K562 (cell line): Measurements from ENCODE around the gene TFDP1. TPM values are rescaled to one million over a fixed set of nuclear protein-coding genes. Genes with fewer than 3 reads are reported as not detected.

Source experiments
- ATAC-seq: fragments of 200-7000 bp; cut with Tn5 transposase; 3 replicates; pipeline ENCODE4 v1.9.1; 2020; ENCODE audit warnings: moderate library complexity
- BruUV-seq: library from RNA; stranded (reverse); fragments of 400-500 nt; replicated peaks from 2 replicates; lab custom pipeline; 2021; lab: Mats Ljungman, UMichigan
- CTCF ChIA-PET: fragments of 300-600 bp; formaldehyde crosslinking; extraction: SDS; loops from one replicate; lab custom pipeline; 2021; ENCODE audit warnings: low intra/inter-chr PET ratio; lab: Yijun Ruan, JAX
- POLR2A ChIA-PET: fragments of 300-600, 350-650 bp; sonication (Branson Sonifier 250); formaldehyde crosslinking; extraction: SDS; loops from one replicate; lab custom pipeline; 2021; ENCODE audit warnings: antibody characterized with exemption, inconsistent platforms; lab: Yijun Ruan, JAX
- DNase-seq, 4 experiments: peaks; one replicate each; pipeline versions ENCODE4 v3.0.0 to v3.0.0-alpha.2; 2011 to 2018; ENCODE audit warnings: low spot score in 3 of 4, mixed read lengths in 3 of 4; ENCODE audit errors: extremely low read depth in 1 of 4
- FAIRE-seq: peaks from 2 replicates; lab custom pipeline; 2011; peaks lifted over from hg19 to GRCh38; lab: Jason Lieb, UNC
- H2AFZ ChIP-seq: 2 replicates; pipeline ENCODE4 v1.6.0; 2011; ENCODE audit warnings: low read depth, low read length, control low read depth, inconsistent platforms
- H3K27ac ChIP-seq: fragments of 200-600 bp; 3 replicates; pipeline ENCODE4 v1.8.0; 2011; ENCODE audit warnings: low read depth, mild to moderate bottlenecking, control low read depth, inconsistent platforms, low read length, moderate library complexity, mixed read lengths; ENCODE audit errors: extremely low read depth
- H3K27me3 ChIP-seq, 2 experiments: fragments of 300-600 bp in 1 of 2; 2 replicates in 1 of 2; 3 replicates in 1 of 2; pipeline versions ENCODE4 v1.6.0 to v1.8.0; 2011; ENCODE audit warnings: inconsistent platforms in 2 of 2, low read length in 2 of 2, mild to moderate bottlenecking in 1 of 2, mixed read lengths in 1 of 2, moderate library complexity in 1 of 2; ENCODE audit not compliant: control insufficient read depth in 2 of 2, insufficient read depth in 2 of 2
- H3K36me3 ChIP-seq: fragments of 300-600 bp; 3 replicates; pipeline ENCODE4 v1.8.0; 2011; ENCODE audit warnings: mild to moderate bottlenecking, low read length, inconsistent platforms; ENCODE audit not compliant: control insufficient read depth, insufficient read depth
- H3K4me1 ChIP-seq, 2 experiments: fragments of 200-600 bp in 1 of 2; replicated peaks in 1 of 2; 2 replicates in 1 of 2; 3 replicates in 1 of 2; pipeline versions ENCODE4 v1.5.1 to v1.8.0; 2011; ENCODE audit warnings: inconsistent platforms in 2 of 2, low read length in 2 of 2, mild to moderate bottlenecking in 1 of 2, mixed read lengths in 1 of 2, moderate library complexity in 1 of 2; ENCODE audit not compliant: control insufficient read depth in 2 of 2, insufficient read depth in 2 of 2
- H3K4me2 ChIP-seq: 2 replicates; pipeline ENCODE4 v1.6.1; 2011; ENCODE audit warnings: low read length, control low read depth, inconsistent platforms, mixed read lengths; ENCODE audit not compliant: insufficient read depth
- H3K4me3 ChIP-seq: fragments of 200-600 bp; sonication (generic), shearing (Covaris generic); 2 replicates; pipeline ENCODE4 v1.5.1; 2016; ENCODE audit warnings: control low read depth, inconsistent platforms
- H3K79me2 ChIP-seq: fragments of 200-600 bp; 3 replicates; pipeline ENCODE4 v1.8.0; 2011; ENCODE audit warnings: low read length, inconsistent platforms; ENCODE audit not compliant: control insufficient read depth, insufficient read depth
- H3K9ac ChIP-seq, 2 experiments: 2 replicates each; pipeline versions ENCODE4 v1.6.0 to v1.6.1; 2011; ENCODE audit warnings: low read depth in 2 of 2, low read length in 2 of 2, control low read depth in 1 of 2, inconsistent platforms in 1 of 2, mild to moderate bottlenecking in 1 of 2, mixed read lengths in 1 of 2; ENCODE audit not compliant: insufficient read depth in 1 of 2
- H3K9me1 ChIP-seq: one replicate; pipeline ENCODE4 v1.6.0; 2011; ENCODE audit warnings: inconsistent platforms, mild to moderate bottlenecking, low read length, moderate library complexity; ENCODE audit not compliant: control insufficient read depth, insufficient read depth
- H3K9me3 ChIP-seq: replicated peaks from 2 replicates; pipeline ENCODE4 v1.5.1; 2011; ENCODE audit warnings: low read depth, low read length, inconsistent platforms; ENCODE audit not compliant: control insufficient read depth, insufficient read depth
- H4K20me1 ChIP-seq: replicated peaks from 2 replicates; pipeline ENCODE4 v1.6.1; 2011; ENCODE audit warnings: low read length, inconsistent platforms, mixed read lengths; ENCODE audit not compliant: control insufficient read depth, insufficient read depth
- MLLT1 ChIP-seq, 2 experiments: fragments of 450-650 bp; IDR thresholded peaks; 2 replicates each; pipeline ENCODE4 v1.6.1; 2016
- MLX ChIP-seq, 2 experiments: fragments of 450-650 bp in 1 of 2; sonication (generic) in 1 of 2; formaldehyde crosslinking; conservative IDR thresholded peaks; 2 replicates each; pipeline versions ENCODE4 v1.4.0 to v1.8.1; 2020 to 2022; ENCODE audit warnings: mild to moderate bottlenecking in 1 of 2, missing genetic modification reagents in 1 of 2
- NR1H2 ChIP-seq: sonication (generic); formaldehyde crosslinking; IDR thresholded peaks from 2 replicates; pipeline ENCODE4 v1.4.0; 2020; ENCODE audit warnings: mild to moderate bottlenecking, missing genetic modification reagents
- SETDB1 ChIP-seq: IDR thresholded peaks from one replicate; pipeline ENCODE4 v1.6.1; 2012; ENCODE audit warnings: low read length, control low read depth, inconsistent platforms
- SMAD3 ChIP-seq: fragments of 450-650 bp; formaldehyde crosslinking; conservative IDR thresholded peaks from 2 replicates; pipeline ENCODE4 v1.4.0; 2020; ENCODE audit warnings: mild to moderate bottlenecking
- ZBTB40 ChIP-seq, 2 experiments: fragments of 450-650 bp in 1 of 2; sonication (generic) in 1 of 2; formaldehyde crosslinking in 1 of 2; IDR thresholded peaks; 2 replicates each; pipeline versions ENCODE4 v1.7.1 to v1.9.0; 2016 to 2022; ENCODE audit warnings: inconsistent platforms in 1 of 2, mild to moderate bottlenecking in 1 of 2, missing genetic modification reagents in 1 of 2
- WGBS: fragments of 100-300 bp; shearing (Covaris generic); methylation state at CpG from one replicate; pipeline ENCODE4 v1.1.6; 2016; ENCODE audit warnings: low coverage, mixed read lengths; ENCODE audit not compliant: insufficient coverage; ENCODE audit errors: missing lambda C conversion rate; 5-methylcytosine and 5-hydroxymethylcytosine counted together
- in situ Hi-C: fragments of 300-500 bp; cut with MboI; formaldehyde crosslinking; loops from 4 replicates; pipeline ENCODE4 v1.15.0; 2018; ENCODE audit warnings: inconsistent platforms, mixed read lengths
- intact Hi-C: fragments of 100-400 bp; cut with micrococcal nuclease; formaldehyde crosslinking; loops from 2 replicates; pipeline ENCODE4 v1.14.2; 2022
- polyA plus RNA-seq, 8 experiments: library from polyadenylated mRNA; depleted of rRNA in 4 of 8; stranded (reverse) in 5 of 8; unstranded in 3 of 8; fragments of >200 nt; fragmentation: Nextera tagmentation in 2 of 8; fragmentation: Illumina TruSeq in 1 of 8; extraction: Ambion mirVana in 2 of 8; extraction: Trizol in 1 of 8; gene quantifications; 2 replicates each; pipeline versions ENCODE4 v1.2.1 to v1.2.3, GENCODE V29; 2011 to 2014; ENCODE audit warnings: inconsistent platforms in 1 of 8, missing spikeins in 1 of 8
- total RNA-seq, 7 experiments: library from RNA; depleted of rRNA in 6 of 7; stranded (reverse); fragments of >200 nt in 6 of 7; fragmentation: Illumina TruSeq in 2 of 7; extraction: Trizol in 2 of 7; gene quantifications; 2 replicates each; pipeline versions ENCODE4 v1.2.1 to v1.2.3, GENCODE V29; 2011 to 2021; ENCODE audit warnings: low replicate concordance in 1 of 7
- TF ChIP-seq, protein P1 (sequence below): sonication (generic); formaldehyde crosslinking; IDR thresholded peaks from 2 replicates; pipeline ENCODE4 v1.8.0; 2022; ENCODE audit warnings: mild to moderate bottlenecking, missing genetic modification reagents, borderline replicate concordance

The TFDP1 gene
- total and polyA plus RNA-seq, 9 of the 15 experiments (the other 6 are each of a cell fraction or from before 2014, with no cell fraction given) = 33.8 to 145 (median 69.1) TPM

- FAIRE-seq = no peak
- ChIA-PET CTCF (no interaction called here), POLR2A (no interaction called here)
- Histone ChIP-seq H3K9me3 (peaks cover 5% of the 10 kb centered on the region; the same call in 1 of the 2 replicates), H3K79me2 (peaks cover 93% of the 10 kb centered on the region), H3K4me3 (no peak overlapping the region), H2AFZ (no peak overlapping the region), H3K4me2 (no peak overlapping the region), H3K27me3 (no peaks in the 10 kb centered on the region), H4K20me1 (no peaks in the 10 kb centered on the region; the same call in 1 of the 2 replicates), H3K36me3 (peaks cover 51% of the 10 kb centered on the region; the same call in 2 of the 3 replicates), H3K9me1 (no peaks in the 10 kb centered on the region), H3K9ac (no peak overlapping the region), H3K4me1 (peaks cover 0 to 4% of the 10 kb centered on the region in 2 experiments; a peak in 2 of 5 replicates), H3K27ac (no peak overlapping the region)
- DNase-seq = no peak
- no TSS peak for BruUV-seq
- intact Hi-C loops (no loop called here), in situ Hi-C loops (no loop called here)
- WGBS = 86% methylated on average over 11 of the region's 13 CpGs
- ATAC-seq = no peak
- TF ChIP-seq MLX (CRISPR knock-in tag; conservative IDR thresholded peaks at IDR 0.05) (no peak), SMAD3 (CRISPR knock-in tag) (no peak), NR1H2 (CRISPR knock-in tag) (no peak), ZBTB40 (IDR thresholded peaks at IDR 0.05) (no peak), ZBTB40 (CRISPR knock-in tag; IDR thresholded peaks at IDR 0.05) (no peak), MLLT1 (IDR thresholded peaks at IDR 0.05) (no peak), SETDB1 (no peak)
- TF ChIP-seq, protein P1, sequence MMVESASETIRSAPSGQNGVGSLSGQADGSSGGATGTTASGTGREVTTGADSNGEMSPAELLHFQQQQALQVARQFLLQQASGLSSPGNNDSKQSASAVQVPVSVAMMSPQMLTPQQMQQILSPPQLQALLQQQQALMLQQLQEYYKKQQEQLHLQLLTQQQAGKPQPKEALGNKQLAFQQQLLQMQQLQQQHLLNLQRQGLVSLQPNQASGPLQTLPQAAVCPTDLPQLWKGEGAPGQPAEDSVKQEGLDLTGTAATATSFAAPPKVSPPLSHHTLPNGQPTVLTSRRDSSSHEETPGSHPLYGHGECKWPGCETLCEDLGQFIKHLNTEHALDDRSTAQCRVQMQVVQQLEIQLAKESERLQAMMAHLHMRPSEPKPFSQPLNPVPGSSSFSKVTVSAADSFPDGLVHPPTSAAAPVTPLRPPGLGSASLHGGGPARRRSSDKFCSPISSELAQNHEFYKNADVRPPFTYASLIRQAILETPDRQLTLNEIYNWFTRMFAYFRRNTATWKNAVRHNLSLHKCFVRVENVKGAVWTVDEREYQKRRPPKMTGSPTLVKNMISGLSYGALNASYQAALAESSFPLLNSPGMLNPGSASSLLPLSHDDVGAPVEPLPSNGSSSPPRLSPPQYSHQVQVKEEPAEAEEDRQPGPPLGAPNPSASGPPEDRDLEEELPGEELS = no peak
These were observed 18.7 kb downstream of the TFDP1 start for GRCh38 chr13:113603116-113603710.
